ENCODE measurements around the gene CCDC9B.

GRCh38 chr15:40379853-40380252 is 39.1 kb upstream of the CCDC9B start:
- TF ChIP-seq CTCF (IDR thresholded peaks at IDR 0.05) = no peak
- no peak for TF ChIP-seq ZFX (IDR thresholded peaks at IDR 0.05; ENCODE audit: borderline replicate concordance)

All from 22Rv1 (cell line).